CD4-positive, alpha-beta T cell (primary cell): ENCODE data around the gene NHSL2. TPM values are rescaled to one million over a fixed set of nuclear protein-coding genes. Genes with fewer than 3 reads are reported as not detected.

ENCODE experiments used
- ATAC-seq: fragments of 200-7000 bp; cut with Tn5 transposase; one replicate; pipeline ENCODE4 v1.10.0; 2022; ENCODE audit warnings: mild to moderate bottlenecking; ENCODE audit not compliant: poor library complexity
- CTCF ChIA-PET: fragments of 350-600 bp; sonication (Branson Sonifier 250); formaldehyde crosslinking; loops from one replicate; lab custom pipeline; 2021; ENCODE audit warnings: antibody characterized with exemption, inconsistent platforms; lab: Charles Lee
- POLR2A ChIA-PET: fragments of 350-600 bp; sonication (Branson Sonifier 250); formaldehyde crosslinking; loops from one replicate; lab custom pipeline; 2021; ENCODE audit warnings: antibody characterized with exemption, inconsistent platforms; lab: Charles Lee
- DNase-seq, 14 experiments: peaks; one replicate each; pipeline ENCODE4 v3.0.0-alpha.2; 2013 to 2020; ENCODE audit warnings: mixed read lengths in 2 of 14
- H3K27ac ChIP-seq, 2 donors: one replicate each; pipeline versions ENCODE4 v1.5.1 to v1.7.0; 2013; ENCODE audit warnings: low read length in 2 of 2, low read depth in 1 of 2, mild to moderate bottlenecking in 1 of 2
- H3K27me3 ChIP-seq, 2 experiments: 1 replicate in 1 of 2; 2 replicates in 1 of 2; pipeline versions ENCODE4 v1.6.1 to v1.7.0; 2013; ENCODE audit warnings: low read length in 2 of 2, control low read depth in 1 of 2, mild to moderate bottlenecking in 1 of 2, moderate library complexity in 1 of 2; ENCODE audit not compliant: insufficient read depth in 2 of 2, control insufficient read depth in 1 of 2
- H3K36me3 ChIP-seq: one replicate; pipeline ENCODE4 v1.6.1; 2013; ENCODE audit warnings: low read length, control low read depth; ENCODE audit not compliant: insufficient read depth
- H3K4me1 ChIP-seq: one replicate; pipeline ENCODE4 v1.6.1; 2013; ENCODE audit warnings: low read length, control low read depth; ENCODE audit not compliant: insufficient read depth
- H3K4me3 ChIP-seq: one replicate; pipeline ENCODE4 v1.5.1; 2013; ENCODE audit warnings: mild to moderate bottlenecking, low read length, moderate library complexity
- H3K9me3 ChIP-seq, 2 experiments: 1 replicate in 1 of 2; 2 replicates in 1 of 2; pipeline versions ENCODE4 v1.6.1 to v1.7.0; 2013; ENCODE audit warnings: low read length in 2 of 2, mild to moderate bottlenecking in 2 of 2, control low read depth in 1 of 2, moderate library complexity in 1 of 2; ENCODE audit not compliant: control insufficient read depth in 1 of 2, insufficient read depth in 1 of 2
- H3K27ac Mint-ChIP-seq: one replicate; pipeline ENCODE4 v1.8.0; 2020; ENCODE audit warnings: mixed read lengths
- H3K27me3 Mint-ChIP-seq: one replicate; pipeline ENCODE4 v1.8.0; 2021; ENCODE audit warnings: mixed read lengths
- H3K36me3 Mint-ChIP-seq: one replicate; pipeline ENCODE4 v1.8.0; 2021; ENCODE audit warnings: low read depth, mixed read lengths
- H3K4me1 Mint-ChIP-seq: one replicate; pipeline ENCODE4 v1.8.0; 2021; ENCODE audit warnings: low read depth, mixed read lengths
- H3K4me3 Mint-ChIP-seq: one replicate; pipeline ENCODE4 v1.8.0; 2020; ENCODE audit warnings: mild to moderate bottlenecking, mixed read lengths
- H3K9me3 Mint-ChIP-seq: one replicate; pipeline ENCODE4 v1.8.0; 2020; ENCODE audit warnings: mixed read lengths
- CTCF ChIP-seq: fragments of 200-600 bp; IDR thresholded peaks from one replicate; pipeline ENCODE4 v1.8.0; 2022; ENCODE audit warnings: antibody characterized with exemption, mild to moderate bottlenecking
- intact Hi-C, 2 experiments: fragments of 100-400 bp; cut with DNase I in 1 of 2; cut with micrococcal nuclease in 1 of 2; formaldehyde crosslinking; loops; one replicate each; pipeline versions ENCODE4 v1.15.1 to v1.9.0; 2023 to 2025; cut with DNase I, micrococcal nuclease
- total RNA-seq, 174 experiments: library from RNA in 2 of 174; stranded (reverse) in 2 of 174; gene quantifications; one replicate each; pipeline ENCODE4 v1.2.3 and lab custom pipeline; 2021 to 2026

NHSL2 gene
- total RNA-seq, 2 experiments from 2014 or later: 1.3 to 1.5 TPM

GRCh38 chrX:71993371-71993770 is 82.7 kb downstream of the NHSL2 start:
- no peaks in the 10 kb centered on the region for H3K36me3 ChIP-seq
- TF ChIP-seq CTCF: no peak
- CTCF ChIA-PET: no interaction called here
- no peaks in the 10 kb centered on the region for H3K36me3 Mint-ChIP-seq
- H3K4me3 Mint-ChIP-seq: no peak overlapping the region
- H3K4me3 ChIP-seq: no peak overlapping the region
- intact Hi-C loops: no loop called here
- H3K9me3 Mint-ChIP-seq: no peaks in the 10 kb centered on the region
- H3K27ac Mint-ChIP-seq: peak overlapping the region; percentile 24
- DNase-seq (no peak), ATAC-seq (no peak)
- POLR2A ChIA-PET: no interaction called here
- peaks cover 12% of the 10 kb centered on the region for H3K4me1 Mint-ChIP-seq
- H3K27ac ChIP-seq: peak overlapping the region in 1 of 2 donors; percentile 44
- no peaks in the 10 kb centered on the region for H3K27me3 Mint-ChIP-seq
- peaks cover 25% of the 10 kb centered on the region for H3K4me1 ChIP-seq
- H3K27me3 ChIP-seq: no peaks in the 10 kb centered on the region
- H3K9me3 ChIP-seq: no peaks in the 10 kb centered on the region

- no peaks in the 10 kb centered on the region for H3K9me3 ChIP-seq
- Mint-ChIP-seq H3K9me3 (no peaks in the 10 kb centered on the region), H3K27ac (no peak overlapping the region), H3K36me3 (no peaks in the 10 kb centered on the region), H3K4me1 (peaks cover 12% of the 10 kb centered on the region), H3K4me3 (no peak overlapping the region), H3K27me3 (no peaks in the 10 kb centered on the region)
- intact Hi-C loops: no loop called here
- H3K4me3 ChIP-seq: no peak overlapping the region
- no peaks in the 10 kb centered on the region for H3K27me3 ChIP-seq
- DNase-seq (no peak), ATAC-seq (no peak)
- H3K27ac ChIP-seq: no peak overlapping the region
- ChIA-PET CTCF (no interaction called here), POLR2A (no interaction called here)
- H3K36me3 ChIP-seq: no peaks in the 10 kb centered on the region
- TF ChIP-seq CTCF: no peak
- H3K4me1 ChIP-seq: peaks cover 25% of the 10 kb centered on the region
These were observed 84.0 kb downstream of the NHSL2 start for GRCh38 chrX:71994601-71995000.

GRCh38 chrX:71995122-71995521 is 84.5 kb downstream of the NHSL2 start:
- Histone ChIP-seq H3K36me3 (no peaks in the 10 kb centered on the region), H3K4me1 (peaks cover 25% of the 10 kb centered on the region), H3K4me3 (no peak overlapping the region), H3K27me3 (no peaks in the 10 kb centered on the region), H3K27ac (no peak overlapping the region), H3K9me3 (no peaks in the 10 kb centered on the region)
- Mint-ChIP-seq H3K4me3 (no peak overlapping the region), H3K4me1 (peaks cover 12% of the 10 kb centered on the region), H3K9me3 (no peaks in the 10 kb centered on the region), H3K27me3 (no peaks in the 10 kb centered on the region), H3K36me3 (no peaks in the 10 kb centered on the region), H3K27ac (no peak overlapping the region)
- no peak for DNase-seq
- ChIA-PET CTCF (no interaction called here), POLR2A (no interaction called here)
- intact Hi-C loops: no loop called here
- TF ChIP-seq CTCF: no peak
- ATAC-seq: no peak
